Colon (tissue), 2 donors: ENCODE measurements around the gene ARHGAP31.
"Not testable (repeated sequence)": the region's sequence is repeated elsewhere in the genome, so short reads cannot be mapped to it uniquely, and the experiment has no call there.

Experiments used
- FAIRE-seq: peaks from 2 replicates; lab custom pipeline; 2012; peaks lifted over from hg19 to GRCh38; lab: Jason Lieb, UNC
- donor health status: control.
- donor health status: control.

The ARHGAP31 gene

GRCh38 chr3:119352034-119352609 lies 57.9 kb downstream of the ARHGAP31 start:
- FAIRE-seq: no peak

- no peak for FAIRE-seq
These were observed 58.8 kb downstream of the ARHGAP31 start for GRCh38 chr3:119352863-119353527.

GRCh38 chr3:119355608-119356007 lies 61.4 kb downstream of the ARHGAP31 start:
- not testable (repeated sequence) for FAIRE-seq

- FAIRE-seq: no peak
These were observed 62.5 kb downstream of the ARHGAP31 start for GRCh38 chr3:119356646-119357045.

GRCh38 chr3:119357190-119357589 lies 63.0 kb downstream of the ARHGAP31 start:
- no peak for FAIRE-seq

- no peak for FAIRE-seq
These were observed 65.5 kb downstream of the ARHGAP31 start for GRCh38 chr3:119359476-119360326.

- FAIRE-seq: no peak
These were observed 66.7 kb downstream of the ARHGAP31 start for GRCh38 chr3:119360736-119361462.

GRCh38 chr3:119362010-119362409 lies 67.8 kb downstream of the ARHGAP31 start:
- FAIRE-seq: no peak

GRCh38 chr3:119362940-119363725 lies 69.0 kb downstream of the ARHGAP31 start:
- no peak for FAIRE-seq

- no peak for FAIRE-seq
These were observed 70.2 kb downstream of the ARHGAP31 start for GRCh38 chr3:119364401-119364800.

- no peak for FAIRE-seq
These were observed 71.2 kb downstream of the ARHGAP31 start for GRCh38 chr3:119365418-119365817.

- no peak for FAIRE-seq
These were observed 72.8 kb downstream of the ARHGAP31 start for GRCh38 chr3:119367000-119367399.

GRCh38 chr3:119368298-119368697 lies 74.1 kb downstream of the ARHGAP31 start:
- no peak for FAIRE-seq

GRCh38 chr3:119371786-119372185 lies 77.6 kb downstream of the ARHGAP31 start:
- not testable (repeated sequence) for FAIRE-seq

- FAIRE-seq: no peak
These were observed 80.9 kb downstream of the ARHGAP31 start for GRCh38 chr3:119375106-119375505.

GRCh38 chr3:119375510-119375909 lies 81.3 kb downstream of the ARHGAP31 start:
- FAIRE-seq: no peak

GRCh38 chr3:119376758-119377157 lies 82.6 kb downstream of the ARHGAP31 start:
- FAIRE-seq: no peak

GRCh38 chr3:119378259-119378803 lies 84.1 kb downstream of the ARHGAP31 start:
- no peak for FAIRE-seq

- no peak for FAIRE-seq
These were observed 86.5 kb downstream of the ARHGAP31 start for GRCh38 chr3:119380697-119381096.

GRCh38 chr3:119382134-119382533 lies 88.0 kb downstream of the ARHGAP31 start:
- no peak for FAIRE-seq

GRCh38 chr3:119388577-119388976 lies 94.4 kb downstream of the ARHGAP31 start:
- FAIRE-seq: no peak
